Breast epithelium (tissue), 3 donors: ENCODE measurements around the gene NSF.
"Not testable (repeated sequence)": the region's sequence is repeated elsewhere in the genome, so short reads cannot be mapped to it uniquely, and the experiment has no call there.

Source experiments
- POLR2A ChIP-seq: fragments of 450-650 bp; IDR thresholded peaks from one replicate; pipeline ENCODE4 v1.6.1; 2016; ENCODE audit warnings: antibody characterized with exemption, mild to moderate bottlenecking, moderate library complexity
- POLR2AphosphoS5 ChIP-seq, 3 donors: sonication (generic); formaldehyde crosslinking; IDR thresholded peaks; one replicate each; pipeline ENCODE4 v1.6.1; 2017; ENCODE audit warnings: antibody characterized with exemption in 3 of 3
- TF ChIP-seq, protein P1 (sequence below), 3 donors: fragments of 450-650 bp; IDR thresholded peaks; one replicate each; pipeline ENCODE4 v1.5.1; 2016 to 2017; ENCODE audit warnings: antibody characterized with exemption in 3 of 3, mild to moderate bottlenecking in 3 of 3, moderate library complexity in 3 of 3

DNA sequence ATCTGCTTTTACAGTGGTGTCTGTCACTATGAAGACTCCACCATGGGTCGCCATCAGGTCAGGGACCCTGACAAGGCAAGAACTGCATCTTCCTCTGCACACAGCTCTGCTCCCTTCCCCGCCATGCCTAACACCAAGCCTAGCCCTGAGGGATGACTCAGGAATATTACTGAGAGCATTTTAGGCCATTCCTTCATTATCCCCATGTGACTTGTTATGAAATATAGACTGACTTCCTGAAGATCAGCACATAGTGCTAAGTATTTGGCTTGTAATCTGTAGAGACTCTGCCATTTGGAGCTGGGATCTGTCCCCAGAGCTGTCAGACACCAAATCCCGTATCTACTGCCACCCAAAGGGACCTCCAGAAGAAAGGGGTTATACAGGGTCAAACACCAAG, 30.4 kb upstream of the NSF start:
- not testable (repeated sequence) for TF ChIP-seq POLR2AphosphoS5 (IDR thresholded peaks at IDR 0.05); POLR2A
- TF ChIP-seq, protein P1, sequence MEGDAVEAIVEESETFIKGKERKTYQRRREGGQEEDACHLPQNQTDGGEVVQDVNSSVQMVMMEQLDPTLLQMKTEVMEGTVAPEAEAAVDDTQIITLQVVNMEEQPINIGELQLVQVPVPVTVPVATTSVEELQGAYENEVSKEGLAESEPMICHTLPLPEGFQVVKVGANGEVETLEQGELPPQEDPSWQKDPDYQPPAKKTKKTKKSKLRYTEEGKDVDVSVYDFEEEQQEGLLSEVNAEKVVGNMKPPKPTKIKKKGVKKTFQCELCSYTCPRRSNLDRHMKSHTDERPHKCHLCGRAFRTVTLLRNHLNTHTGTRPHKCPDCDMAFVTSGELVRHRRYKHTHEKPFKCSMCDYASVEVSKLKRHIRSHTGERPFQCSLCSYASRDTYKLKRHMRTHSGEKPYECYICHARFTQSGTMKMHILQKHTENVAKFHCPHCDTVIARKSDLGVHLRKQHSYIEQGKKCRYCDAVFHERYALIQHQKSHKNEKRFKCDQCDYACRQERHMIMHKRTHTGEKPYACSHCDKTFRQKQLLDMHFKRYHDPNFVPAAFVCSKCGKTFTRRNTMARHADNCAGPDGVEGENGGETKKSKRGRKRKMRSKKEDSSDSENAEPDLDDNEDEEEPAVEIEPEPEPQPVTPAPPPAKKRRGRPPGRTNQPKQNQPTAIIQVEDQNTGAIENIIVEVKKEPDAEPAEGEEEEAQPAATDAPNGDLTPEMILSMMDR (IDR thresholded peaks at IDR 0.05), result not testable (repeated sequence)
